Spleen (tissue), 7 donors: ENCODE measurements around the gene DCDC1.

Experiments used
- POLR2AphosphoS5 ChIP-seq, 3 donors: sonication (generic); formaldehyde crosslinking; IDR thresholded peaks; one replicate each; pipeline ENCODE4 v1.5.1; 2017; ENCODE audit warnings: antibody characterized with exemption in 3 of 3
- TF ChIP-seq, protein P1 (sequence below), 11 experiments: fragments of 200-600 bp in 7 of 11; fragments of 450-650 bp in 4 of 11; sonication (generic) in 4 of 11; IDR thresholded peaks in 8 of 11; conservative IDR thresholded peaks in 3 of 11; 1 replicate in 7 of 11; 2 replicates in 4 of 11; pipeline versions ENCODE4 v1.4.0 to v1.8.0; 2016 to 2021; ENCODE audit warnings: antibody characterized with exemption in 11 of 11, inconsistent platforms in 4 of 11, mild to moderate bottlenecking in 1 of 11
- donor health status: DM: no; HTN: no; CAD: no; lungs with moderate emphysema.
- donor health status: DM: no; HTN: no; CAD: no.
- donor health status: DM: no; HTN: no; CAD: no.

- TF ChIP-seq POLR2AphosphoS5 (IDR thresholded peaks at IDR 0.05) = no peak
- TF ChIP-seq, protein P1, sequence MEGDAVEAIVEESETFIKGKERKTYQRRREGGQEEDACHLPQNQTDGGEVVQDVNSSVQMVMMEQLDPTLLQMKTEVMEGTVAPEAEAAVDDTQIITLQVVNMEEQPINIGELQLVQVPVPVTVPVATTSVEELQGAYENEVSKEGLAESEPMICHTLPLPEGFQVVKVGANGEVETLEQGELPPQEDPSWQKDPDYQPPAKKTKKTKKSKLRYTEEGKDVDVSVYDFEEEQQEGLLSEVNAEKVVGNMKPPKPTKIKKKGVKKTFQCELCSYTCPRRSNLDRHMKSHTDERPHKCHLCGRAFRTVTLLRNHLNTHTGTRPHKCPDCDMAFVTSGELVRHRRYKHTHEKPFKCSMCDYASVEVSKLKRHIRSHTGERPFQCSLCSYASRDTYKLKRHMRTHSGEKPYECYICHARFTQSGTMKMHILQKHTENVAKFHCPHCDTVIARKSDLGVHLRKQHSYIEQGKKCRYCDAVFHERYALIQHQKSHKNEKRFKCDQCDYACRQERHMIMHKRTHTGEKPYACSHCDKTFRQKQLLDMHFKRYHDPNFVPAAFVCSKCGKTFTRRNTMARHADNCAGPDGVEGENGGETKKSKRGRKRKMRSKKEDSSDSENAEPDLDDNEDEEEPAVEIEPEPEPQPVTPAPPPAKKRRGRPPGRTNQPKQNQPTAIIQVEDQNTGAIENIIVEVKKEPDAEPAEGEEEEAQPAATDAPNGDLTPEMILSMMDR (IDR thresholded peaks at IDR 0.05 in 8 of 11, conservative IDR thresholded peaks at IDR 0.05 in 3 of 11) = no peak
These were observed 324.2 kb downstream of the DCDC1 start for GRCh38 chr11:31045335-31045734.
